Islet of Langerhans (tissue), 1 donor: ENCODE data around the gene ERMP1.
A peak's percentile ranks its signal among the peaks of the same experiment; 100 is the strongest.
"Not testable (repeated sequence)": the region's sequence is repeated elsewhere in the genome, so short reads cannot be mapped to it uniquely, and the experiment has no call there.

Experiments used
- FAIRE-seq: peaks from one replicate; lab custom pipeline; 2011; peaks lifted over from hg19 to GRCh38; lab: Jason Lieb, UNC

ERMP1 gene

DNA sequence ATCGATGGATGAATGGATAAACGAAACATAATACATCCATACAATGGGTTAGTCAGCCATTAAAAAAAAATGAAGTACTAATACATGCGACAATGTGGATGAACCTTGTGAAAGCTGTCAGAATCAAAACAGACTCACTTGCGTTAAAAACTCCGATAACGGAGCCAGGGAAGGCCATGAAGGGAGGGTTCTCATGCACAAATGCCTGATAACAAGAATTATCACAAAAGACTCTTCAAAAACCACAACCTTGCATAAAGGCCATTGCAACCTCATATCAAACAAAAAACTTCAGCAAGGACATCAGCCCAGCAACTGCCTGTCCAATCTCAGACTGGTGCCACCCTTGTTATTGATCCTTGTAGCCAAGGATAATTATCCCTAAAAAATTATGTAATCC lies 13.7 kb downstream of the ERMP1 start:
- no peak for FAIRE-seq

DNA sequence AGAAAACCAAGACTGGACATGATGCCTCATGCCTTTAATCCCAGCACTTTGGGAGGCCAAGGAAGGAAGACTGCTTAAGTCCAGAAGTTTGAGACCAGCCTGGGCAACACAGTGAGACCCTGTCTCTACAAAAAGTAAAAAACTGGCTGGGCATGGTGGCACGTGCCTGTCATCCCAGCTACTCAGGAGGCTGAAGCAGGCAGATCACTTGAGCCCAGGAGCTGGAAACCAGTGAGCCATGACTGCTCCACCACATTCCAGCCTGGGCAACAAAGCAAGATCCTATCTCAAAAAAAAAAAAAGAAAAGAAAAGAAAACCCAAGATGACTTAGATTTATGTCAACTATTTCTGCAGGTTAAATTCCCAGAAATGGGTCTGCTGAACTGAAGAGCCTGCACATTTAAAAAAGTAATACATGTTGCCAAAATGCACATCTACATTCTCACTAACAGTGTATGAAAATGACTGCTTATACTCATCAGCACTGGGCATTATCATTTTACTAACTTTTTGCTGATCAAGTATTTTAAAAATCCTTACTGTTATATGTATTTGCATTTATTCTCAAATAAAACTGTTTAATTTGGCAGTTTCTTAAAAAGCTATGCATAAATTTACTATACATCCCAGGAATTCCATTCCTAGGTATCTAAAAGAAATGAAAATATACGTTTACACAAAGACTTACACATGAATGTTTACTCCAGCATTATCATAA lies 14.3 kb downstream of the ERMP1 start:
- peak; percentile 71 for FAIRE-seq

DNA sequence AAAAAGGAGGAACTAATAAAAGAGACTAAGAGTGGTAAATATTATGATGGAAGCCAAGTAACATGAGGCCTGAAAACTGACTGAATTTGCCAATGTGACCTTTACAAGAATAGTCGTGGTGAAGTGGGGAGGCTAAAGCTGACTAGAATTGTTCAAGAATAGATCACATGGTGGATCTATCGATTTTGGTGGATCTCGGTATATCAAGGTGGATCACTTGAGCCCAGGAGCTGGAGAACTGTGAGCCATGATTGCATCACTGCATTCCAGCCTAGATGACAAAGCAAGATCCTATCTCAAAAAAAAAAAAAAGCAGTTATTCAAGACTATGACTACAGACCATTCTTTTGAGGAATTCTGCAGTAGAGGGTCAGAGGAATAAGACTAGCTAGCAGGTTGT lies 15.1 kb downstream of the ERMP1 start:
- no peak for FAIRE-seq

DNA sequence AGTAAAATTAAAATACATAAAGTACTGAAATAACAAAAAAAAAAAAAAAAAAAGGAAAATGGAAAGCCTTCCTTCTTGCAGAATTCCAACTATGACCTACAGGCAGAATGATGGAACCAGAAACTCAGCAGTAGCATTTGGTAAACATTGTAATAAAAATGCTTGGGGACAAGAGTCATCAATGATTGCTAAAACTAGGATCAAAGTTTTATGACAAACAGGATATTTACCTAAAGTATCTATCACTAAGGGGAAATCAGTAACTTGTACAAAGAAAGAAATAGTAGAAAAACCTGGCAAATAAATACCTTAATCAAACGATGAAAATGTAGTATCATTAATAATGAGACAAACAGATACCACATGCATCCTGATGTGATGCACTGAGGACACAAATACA lies 17.5 kb downstream of the ERMP1 start:
- FAIRE-seq: no peak

DNA sequence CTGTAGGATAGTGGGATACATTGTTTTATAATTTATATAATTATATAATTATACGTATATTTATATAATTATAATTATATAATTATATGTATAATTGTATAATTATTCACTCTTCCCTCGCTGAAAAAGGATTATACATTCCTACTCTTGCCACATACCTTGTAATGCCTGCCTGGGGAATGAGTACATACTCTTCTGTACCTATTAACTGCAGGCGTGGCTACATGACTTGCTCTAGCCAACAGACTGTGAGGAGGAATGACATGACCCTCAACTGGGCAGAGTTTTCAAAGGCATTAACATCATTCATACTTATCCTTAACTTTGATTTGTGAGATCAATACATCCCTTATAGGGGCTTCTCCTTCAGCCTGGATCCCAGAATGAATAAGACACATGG lies 19.1 kb downstream of the ERMP1 start:
- no peak for FAIRE-seq

DNA sequence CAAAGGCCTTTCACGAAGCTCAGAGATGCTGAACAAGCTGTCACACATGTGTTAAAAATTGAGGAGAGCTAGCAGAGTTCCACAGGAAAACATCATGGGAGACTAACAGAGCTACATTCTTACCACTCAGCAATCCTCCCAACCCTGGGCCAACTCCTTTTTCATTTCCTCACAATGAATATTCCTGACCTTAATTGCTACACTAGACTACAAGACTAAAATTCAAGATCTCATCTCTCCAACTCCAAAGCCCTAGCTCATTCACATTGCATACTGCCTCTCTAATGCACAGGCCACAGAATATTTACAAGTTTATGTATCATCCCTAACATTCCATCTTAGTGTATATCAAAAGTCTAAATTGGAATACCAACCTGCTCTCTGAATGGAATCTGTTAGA lies 21.2 kb downstream of the ERMP1 start:
- no peak for FAIRE-seq

DNA sequence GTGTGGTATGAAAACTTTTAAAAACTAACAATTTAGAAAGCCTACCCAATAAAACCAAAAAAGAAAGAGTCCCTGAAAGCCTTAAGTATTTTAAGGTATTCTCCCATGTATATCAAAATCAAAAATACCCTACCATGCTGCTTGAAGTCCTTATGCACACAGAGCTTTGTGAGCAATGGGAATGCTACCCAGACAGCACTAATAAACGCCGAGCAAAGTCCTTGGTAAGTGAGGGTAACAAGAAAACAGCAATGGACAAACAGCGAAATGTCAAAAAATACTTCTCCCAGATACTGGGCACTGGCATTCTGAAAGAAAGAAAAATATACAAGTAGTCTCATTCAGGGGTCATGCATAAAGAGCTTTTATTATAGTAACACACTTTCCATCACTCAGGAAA lies 27.4 kb downstream of the ERMP1 start:
- FAIRE-seq: no peak

DNA sequence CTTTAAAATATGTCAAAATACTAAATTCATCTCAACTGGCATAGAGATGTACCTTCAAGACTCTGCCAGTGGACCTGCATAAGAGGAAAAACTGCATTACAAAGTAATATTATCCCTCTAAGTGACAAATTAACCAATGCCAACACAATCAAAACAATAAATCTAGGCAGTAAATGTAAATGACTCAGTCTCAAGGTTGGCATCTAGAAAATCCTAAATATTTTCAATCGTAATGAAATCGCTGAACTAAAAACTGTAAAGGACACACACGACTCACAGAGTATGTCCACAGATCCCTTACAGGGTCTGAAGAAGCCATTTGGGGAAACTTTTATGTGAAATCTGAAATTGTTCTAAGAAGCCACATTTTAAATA lies 31.2 kb downstream of the ERMP1 start:
- no peak for FAIRE-seq

DNA sequence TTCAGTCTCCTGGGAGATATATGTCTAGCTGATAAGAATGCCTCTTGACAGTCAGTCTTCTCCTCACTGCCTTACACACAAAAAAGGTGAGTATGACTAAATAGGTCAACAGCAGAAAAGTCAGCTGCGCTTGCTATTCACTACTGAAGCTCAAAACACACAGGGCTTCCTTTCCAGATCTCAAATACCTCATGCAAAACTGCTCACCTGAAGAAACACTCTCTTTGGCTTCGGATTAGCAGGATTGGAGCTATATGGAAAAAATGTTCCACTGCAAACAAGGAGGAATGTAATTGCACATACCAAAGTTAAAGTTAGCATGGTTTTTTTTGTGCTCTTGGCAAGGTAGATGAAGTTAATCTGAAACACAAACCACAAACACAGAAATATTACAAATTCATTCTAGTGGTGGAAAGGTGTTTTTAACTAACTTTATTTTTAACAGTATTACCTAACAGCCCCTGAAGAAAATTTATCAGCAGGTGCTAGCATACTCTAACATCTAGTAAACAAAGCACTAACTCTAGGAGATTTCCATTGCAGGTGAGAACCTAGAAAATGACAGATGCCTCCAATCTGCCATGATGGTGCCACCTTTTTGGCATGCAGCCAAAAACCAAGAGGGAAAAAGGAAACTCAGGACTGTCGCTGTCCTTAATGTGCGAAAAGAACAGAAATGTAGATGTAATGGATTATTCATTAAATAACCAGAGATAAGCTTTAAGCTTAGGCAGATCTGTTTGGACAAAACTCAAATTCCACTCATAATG lies 31.8 kb downstream of the ERMP1 start:
- FAIRE-seq: peak; percentile 74

DNA sequence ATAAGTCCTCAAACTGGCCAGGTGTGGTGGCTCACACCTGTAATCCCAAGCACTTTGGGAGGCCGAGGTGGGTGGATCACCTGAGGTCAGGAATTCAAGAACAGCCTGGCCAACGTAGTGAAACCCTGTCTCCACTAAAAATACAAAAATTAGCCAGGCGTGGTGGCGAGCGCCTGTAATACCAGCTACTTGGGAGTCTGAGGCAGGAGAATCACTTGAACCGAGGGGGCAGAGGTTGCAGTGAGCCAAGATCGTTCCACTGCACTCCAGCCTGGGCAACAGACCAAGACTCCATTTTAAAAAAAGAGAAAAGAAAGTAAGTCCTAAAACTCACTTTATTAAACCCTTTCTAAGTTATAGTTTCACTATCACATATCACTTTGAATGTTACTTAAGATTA lies 32.5 kb downstream of the ERMP1 start:
- not testable (repeated sequence) for FAIRE-seq

DNA sequence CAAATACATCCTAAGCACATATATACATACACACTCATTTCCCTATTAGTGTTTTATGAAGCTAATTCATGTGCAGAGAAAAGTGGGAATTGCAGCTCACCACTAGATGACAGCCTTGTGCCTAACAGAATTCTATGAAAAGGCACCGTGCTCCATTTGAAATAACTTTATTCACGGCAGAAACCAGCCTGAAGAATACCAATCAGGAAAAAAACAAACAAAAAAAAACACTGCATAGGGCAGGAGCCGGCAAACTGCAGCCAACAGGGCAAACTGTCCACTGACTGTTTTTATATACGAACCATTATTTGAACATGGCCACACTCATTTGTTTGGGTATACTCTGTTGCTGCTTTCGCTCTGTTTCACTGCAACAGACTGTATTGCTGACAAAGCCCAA lies 33.6 kb downstream of the ERMP1 start:
- no peak for FAIRE-seq

DNA sequence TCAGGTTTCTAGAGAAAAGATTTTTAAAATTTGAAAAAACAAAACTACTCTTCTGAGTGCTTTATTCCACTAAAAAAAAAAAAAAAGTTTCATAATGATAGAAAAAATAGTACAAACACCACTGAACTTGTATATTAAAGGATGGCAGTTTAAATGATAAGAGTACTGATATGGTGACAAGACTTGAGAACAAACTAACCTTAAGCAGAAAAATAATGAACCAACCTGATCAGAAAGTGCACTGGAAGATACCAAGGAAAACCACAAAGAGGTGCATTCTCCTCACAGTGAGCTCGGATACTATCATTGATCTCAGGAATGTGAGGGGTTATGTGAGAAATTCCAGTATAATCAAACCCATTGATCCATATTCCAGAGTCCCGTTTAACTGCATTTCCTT lies 34.3 kb downstream of the ERMP1 start:
- no peak for FAIRE-seq

DNA sequence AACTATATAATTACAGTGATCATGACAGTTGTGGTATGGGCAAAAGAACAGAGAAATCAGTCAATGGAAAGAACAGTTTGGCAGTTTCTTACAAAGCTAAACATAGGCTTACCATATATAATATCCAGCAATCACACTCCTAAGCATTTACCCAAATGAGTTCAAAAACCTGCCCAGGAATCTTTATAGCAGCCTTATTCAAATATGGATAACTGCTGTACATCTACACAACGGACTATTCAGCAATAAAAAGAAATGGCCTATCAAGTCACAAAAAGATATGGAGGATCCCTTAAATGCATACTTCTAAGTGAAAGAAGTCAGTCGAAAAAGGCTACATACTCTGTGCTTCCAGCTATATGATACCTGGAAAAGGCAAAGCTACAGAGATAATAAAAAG lies 36.6 kb downstream of the ERMP1 start:
- FAIRE-seq: no peak

DNA sequence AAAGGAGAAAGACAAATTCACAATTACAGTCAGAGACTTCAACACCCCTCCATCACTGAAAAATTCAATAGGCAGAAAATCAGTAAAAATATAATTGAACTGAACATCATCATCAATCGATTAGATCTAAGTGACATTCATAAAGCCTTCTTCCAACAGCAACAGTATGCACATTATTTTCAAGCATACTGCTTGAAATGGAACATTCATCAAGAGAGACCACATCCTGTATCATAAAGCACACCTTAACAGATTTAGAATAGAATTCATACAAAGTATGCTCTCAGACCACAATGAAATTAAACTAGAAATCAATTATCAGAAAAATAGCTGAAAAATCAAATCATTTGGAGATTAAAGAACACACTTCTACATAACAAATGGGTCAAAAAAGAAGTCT lies 39.1 kb downstream of the ERMP1 start:
- FAIRE-seq: no peak

DNA sequence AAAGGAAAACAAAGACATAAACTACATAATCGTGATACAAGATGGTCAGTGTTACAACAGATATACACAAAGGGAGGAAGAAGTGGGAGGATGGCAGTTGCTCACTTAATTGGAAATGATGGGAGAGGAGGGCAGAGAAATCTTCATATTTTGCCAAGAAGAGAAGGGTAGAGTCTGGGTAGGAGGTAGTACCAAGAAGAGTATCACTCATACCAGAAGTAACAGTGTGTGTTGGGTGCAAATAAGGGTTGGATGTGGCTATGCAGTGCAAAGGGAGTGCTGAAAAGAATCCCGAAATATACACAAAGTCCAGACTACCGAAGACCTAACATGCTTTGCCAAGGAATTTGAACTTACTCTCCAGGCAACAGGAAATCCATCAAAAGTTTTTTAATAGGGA lies 41.0 kb downstream of the ERMP1 start:
- no peak for FAIRE-seq

DNA sequence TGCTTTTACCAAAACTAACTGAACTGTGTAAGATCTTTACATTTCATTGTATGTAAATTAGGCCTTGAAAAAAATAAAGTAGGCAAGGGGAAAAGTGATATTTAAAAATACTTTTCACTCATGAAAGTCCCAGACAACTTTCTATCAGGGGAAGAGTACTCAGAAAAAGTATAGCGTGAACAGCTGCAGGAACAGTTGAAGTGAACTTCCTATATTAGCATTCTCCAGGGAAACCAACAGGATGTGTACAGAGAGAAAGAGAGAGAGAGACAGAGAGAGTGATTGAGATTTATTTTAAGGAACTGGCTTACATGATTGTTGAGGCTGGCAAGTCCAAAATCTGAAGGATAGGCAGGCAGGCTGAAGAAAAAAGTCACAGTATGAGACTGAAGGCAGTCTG lies 42.0 kb downstream of the ERMP1 start:
- no peak for FAIRE-seq

DNA sequence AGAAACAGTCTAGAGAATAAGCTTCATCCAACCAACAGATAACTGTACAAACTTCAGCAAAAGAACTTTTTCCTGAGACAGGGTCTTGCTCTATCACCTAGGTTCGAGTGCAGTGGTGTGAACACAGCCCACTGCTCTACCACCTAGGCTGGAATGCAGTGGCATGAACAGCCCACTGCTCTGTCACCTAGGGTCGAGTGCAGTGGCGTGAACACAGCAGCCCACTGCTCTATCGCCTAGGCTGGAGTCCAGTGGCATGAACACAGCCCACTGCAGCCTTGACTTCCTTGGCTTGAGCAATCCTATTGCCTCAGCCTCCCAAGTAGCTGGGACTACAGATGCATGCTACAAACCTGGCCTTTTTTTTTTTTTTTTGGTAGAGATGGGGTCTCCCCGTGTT lies 43.4 kb downstream of the ERMP1 start:
- FAIRE-seq: no peak

DNA sequence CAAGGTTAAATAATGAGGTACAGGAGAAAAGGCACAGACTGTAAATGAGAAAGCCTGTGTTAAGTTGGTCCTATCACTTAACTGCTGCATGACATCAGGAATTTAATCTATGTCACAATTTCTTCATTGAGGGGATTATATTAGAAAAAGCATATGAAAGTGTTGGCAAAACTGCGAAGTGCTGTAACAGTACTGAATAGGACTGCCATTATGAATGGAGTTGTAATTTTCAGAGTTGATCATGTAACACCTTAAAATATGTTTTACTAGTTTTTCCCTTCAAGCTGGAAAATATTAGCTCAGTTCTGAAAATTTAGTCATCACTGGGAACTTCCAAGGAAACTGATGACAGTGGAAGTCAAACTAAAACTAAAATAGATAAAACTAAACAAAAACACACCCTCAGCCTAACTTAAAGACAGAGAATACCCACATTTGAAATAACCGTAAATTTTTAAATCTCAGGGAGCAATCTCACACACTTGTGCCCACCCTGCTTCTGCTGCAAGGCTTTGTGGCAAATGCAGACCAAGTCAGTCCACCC lies 45.1 kb downstream of the ERMP1 start:
- no peak for FAIRE-seq

DNA sequence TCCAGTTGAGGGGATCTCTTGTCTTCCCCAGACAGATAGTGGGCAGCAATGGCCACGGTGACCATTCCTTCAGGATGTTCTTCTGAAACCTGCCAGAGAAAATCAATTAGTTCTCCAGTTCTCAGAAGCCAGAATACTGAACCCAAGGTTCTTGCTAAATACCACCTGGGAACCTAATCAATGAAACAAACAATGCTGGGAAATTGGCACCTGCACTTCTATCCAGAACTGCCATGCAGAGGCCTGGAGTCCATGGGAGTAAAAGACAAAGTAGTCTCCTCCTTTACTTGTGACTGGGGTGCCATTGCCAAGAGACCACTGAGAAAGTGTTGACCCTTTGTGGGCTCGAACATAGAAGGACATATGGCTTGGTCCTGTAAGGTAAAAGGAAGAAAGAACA lies 45.7 kb downstream of the ERMP1 start:
- no peak for FAIRE-seq

DNA sequence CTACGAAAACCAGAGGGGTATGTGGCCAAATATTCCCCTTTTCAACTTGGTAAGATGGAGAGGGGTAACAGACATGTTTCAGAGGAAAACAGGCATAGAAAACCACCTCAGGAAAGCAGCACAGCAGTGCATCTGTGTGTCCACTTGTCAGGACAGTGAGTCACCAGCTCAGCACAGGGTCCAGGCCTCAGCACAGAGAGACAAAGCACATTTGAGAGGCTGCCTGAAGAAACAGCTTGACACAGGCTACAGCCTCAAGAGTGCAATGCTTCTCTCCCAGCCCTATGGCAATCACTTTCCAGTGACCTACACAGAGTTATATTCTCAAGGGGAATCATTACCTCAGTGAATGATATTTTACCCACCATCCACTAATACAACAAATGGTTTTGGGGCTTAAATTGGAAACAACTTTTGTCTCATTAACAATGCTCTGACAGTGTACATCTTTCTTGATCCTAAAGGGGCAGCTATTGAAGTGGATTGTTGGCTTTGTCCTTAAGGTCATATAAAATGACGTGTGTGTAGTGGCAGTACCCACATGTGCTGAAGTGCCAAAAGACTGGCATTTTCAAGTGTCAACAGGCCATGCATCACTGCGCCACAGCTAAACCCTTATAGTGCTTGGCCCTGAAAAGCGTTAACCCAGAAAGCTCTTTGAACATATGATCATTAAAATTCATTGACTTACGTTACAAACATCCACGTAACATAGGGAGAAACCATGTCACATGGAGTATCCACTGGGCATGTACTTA lies 46.4 kb downstream of the ERMP1 start:
- FAIRE-seq: no peak

DNA sequence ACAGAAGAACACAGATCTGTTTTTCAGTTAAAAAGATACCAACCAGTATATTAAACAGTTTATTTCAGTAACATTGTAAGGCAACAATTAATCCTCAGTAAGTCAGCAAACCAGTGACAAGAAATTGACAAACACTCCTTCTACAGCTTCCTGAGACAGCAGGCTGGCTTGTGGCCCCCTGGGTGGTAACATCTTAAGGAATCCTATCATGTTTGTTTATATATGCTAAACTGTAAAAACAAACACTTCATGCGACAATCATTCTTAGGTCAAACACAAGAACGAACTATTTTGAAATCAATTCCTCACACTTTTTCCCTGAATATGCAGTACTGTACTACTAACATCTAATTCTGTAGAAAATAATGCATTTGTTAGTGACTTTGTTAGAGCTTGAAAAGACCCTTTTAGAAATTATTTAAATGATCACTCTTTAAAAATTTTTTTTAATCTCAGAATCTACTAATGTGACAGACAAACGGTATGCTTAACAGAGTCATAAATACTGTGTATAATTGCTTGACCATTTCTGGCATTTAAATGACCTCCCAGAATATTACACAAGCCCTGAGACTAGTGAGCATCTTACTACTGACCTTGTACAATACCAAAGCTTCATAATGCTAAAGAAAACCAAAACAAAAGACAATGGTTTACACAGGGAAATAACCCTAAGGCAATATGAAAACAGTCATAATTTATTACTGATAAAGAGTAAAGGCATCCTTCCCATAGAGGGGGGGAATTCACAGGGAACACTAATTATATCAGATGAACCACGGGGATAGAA lies 48.2 kb downstream of the ERMP1 start:
- FAIRE-seq: no peak

DNA sequence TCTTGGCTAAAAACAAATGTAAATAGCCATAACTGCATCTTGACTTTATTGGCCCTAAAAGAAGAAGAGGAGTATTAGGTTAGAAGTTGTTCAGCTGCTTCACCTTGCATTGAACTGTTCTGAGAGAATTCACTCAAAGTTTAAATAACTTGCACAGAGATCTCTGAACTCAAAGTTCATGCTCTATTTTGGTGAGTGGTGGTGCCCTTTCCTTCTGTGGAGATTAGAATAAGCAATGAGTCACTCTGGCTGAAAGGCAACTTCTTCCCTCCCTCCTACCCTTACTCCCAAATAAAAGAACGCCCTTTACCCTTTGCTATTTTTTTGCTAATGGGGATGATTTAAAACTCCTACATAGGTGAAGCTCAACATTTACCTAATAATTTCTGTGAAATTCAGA lies 48.9 kb downstream of the ERMP1 start:
- FAIRE-seq: no peak
